Choroid plexus epithelial cell (primary cell): Measurements from ENCODE around the gene NADK2.

ENCODE experiments used
- DNase-seq: peaks from one replicate; pipeline ENCODE4 v3.0.0-alpha.2; 2010; ENCODE audit warnings: low read depth
- H3K4me3 ChIP-seq: 2 replicates; pipeline ENCODE4 v1.5.1; 2011; ENCODE audit warnings: low read depth, mild to moderate bottlenecking, control low read depth, low read length, moderate library complexity
- CTCF ChIP-seq: conservative IDR thresholded peaks from 2 replicates; pipeline ENCODE4 v1.5.1; 2011; ENCODE audit warnings: low read depth, mild to moderate bottlenecking, control low read depth, inconsistent platforms, low read length, moderate library complexity

Gene NADK2

GRCh38 chr5:36239370-36240293, 2.1 kb downstream of the NADK2 start:
- no peak overlapping the region for H3K4me3 ChIP-seq
- TF ChIP-seq CTCF: no peak
- DNase-seq: no peak

DNA sequence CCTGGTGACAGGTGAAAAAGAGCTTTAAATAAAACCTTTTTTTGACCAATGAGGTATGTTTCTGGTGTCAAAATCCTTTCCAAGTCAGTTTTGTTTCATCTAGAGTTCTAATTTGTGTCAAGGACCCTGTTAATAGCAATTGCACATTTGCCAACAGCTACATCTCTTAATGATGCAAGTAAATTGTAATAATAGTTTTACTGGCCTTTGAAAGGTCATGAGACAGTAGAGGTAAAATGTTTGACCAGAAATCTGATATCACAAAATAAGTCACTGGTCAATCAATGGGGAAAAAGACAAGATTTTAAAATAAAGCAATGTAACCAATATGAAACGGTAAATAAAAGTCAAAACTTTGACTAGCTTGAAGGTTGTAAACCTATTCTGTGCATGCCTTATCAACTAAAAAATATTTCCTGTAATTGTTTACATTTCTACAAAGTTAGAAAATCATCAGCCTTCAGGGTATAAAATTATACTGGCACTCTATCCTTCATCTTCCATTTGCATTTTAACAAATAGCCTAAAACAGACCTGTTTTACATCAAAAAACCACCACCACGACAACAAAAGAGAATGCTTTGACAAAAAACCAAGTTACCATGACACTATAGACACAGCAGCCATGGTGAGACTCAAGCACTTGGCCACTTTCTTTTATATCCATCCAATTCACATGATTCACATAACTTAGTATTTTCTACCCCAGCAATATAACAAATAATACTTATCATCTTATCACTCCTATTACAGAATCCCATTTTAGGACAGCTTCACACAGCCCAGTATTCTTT, 3.0 kb downstream of the NADK2 start:
- no peak overlapping the region for H3K4me3 ChIP-seq
- no peak for DNase-seq
- no peak for TF ChIP-seq CTCF

GRCh38 chr5:36237751-36238150, 4.0 kb downstream of the NADK2 start:
- no peak overlapping the region for H3K4me3 ChIP-seq
- no peak for DNase-seq
- TF ChIP-seq CTCF: no peak

DNA sequence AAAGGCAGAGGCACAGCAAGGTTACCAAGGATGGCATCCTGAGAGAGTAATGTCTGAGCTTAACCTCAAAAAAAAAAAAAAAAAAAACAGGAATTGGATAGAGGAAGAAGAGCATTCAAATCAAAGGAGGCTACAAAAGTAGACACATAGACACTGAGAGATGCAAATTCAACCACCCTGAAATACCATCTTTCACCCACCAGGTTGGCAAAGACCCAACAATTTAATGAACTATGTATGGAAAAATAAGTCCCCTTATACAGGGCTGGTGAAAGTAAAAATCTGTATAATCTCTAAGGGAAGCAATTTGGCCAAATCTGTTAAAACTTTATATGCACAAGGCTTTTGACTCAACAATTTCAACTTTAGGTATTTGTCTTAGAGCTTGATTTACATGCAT, 4.9 kb downstream of the NADK2 start:
- TF ChIP-seq CTCF: no peak
- no peak for DNase-seq
- H3K4me3 ChIP-seq: no peak overlapping the region

DNA sequence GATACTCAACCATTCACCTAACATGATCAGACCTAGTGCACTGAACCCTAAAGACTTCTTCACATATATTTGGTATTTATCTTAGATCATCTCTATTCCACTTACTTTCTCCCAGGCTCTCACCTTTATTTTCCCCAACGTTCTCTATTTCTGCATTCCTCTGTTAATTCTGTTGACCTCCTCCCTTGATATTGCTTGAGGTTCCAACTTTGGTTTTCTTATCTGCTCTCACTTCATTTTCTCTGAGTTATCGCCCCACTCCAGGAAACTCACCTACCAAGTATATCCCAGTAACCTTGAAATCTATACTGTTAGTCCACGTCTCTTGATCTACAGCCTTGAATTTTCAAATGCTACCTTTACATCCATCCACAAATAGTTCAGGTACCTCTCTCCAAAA, 9.2 kb downstream of the NADK2 start:
- no peak for DNase-seq
- no peak for TF ChIP-seq CTCF
- no peak overlapping the region for H3K4me3 ChIP-seq

DNA sequence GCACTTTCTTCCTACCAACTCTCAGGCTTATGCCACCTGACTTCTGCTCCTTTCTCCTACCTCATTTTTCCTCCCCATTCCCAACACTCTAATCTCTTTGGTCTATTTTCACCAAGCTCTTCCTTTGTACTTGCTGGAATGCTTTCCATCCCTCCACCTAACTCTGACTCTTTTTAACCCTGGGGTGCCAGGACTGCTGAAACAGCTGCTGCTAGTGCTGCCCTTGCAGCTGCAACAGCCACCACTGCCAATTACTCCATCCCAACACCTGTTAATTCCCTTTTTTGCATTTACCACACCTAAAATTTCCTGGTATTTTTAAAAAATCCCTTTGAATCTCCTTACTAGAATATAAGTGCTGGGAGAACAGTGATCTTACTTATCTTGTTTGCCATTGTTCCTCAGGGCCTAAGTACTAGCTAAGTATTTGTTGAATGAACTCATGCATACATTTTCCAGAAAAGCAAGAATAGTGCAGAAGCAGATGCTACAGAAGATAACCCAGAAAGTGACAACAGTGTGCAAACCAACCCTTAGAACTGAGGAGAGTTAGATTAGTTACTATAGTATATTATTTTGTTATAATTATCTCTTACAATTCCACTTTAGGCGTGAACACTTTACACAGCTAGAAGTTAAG, 11.5 kb downstream of the NADK2 start:
- no peak overlapping the region for H3K4me3 ChIP-seq
- no peak for TF ChIP-seq CTCF
- no peak for DNase-seq
